ENCODE data around the gene MTARC2. TPM values are rescaled to one million over a fixed set of nuclear protein-coding genes. Genes with fewer than 3 reads are reported as not detected.

MTARC2 gene
- total and polyA plus RNA-seq, 2 of the 13 experiments (the other 11 are each of a cell fraction or from before 2014, with no cell fraction given) = 8.5 to 10.1 TPM

- Histone ChIP-seq H3K4me1 (ENCODE audit: insufficient read depth, low read length) (peaks cover 40% of the 10 kb centered on the region), H3K9me3 (ENCODE audit: low read length) (no peaks in the 10 kb centered on the region), H2AFZ (ENCODE audit: low read length) (no peak overlapping the region), H3K27me3 (ENCODE audit: control insufficient read depth in 1 of 2, insufficient read depth in 2 of 2, low read length in 2 of 2) (no peaks in the 10 kb centered on the region), H3K27ac (ENCODE audit: extremely low read length, insufficient read depth, low read length) (peak overlapping the region; percentile 7), H3K79me2 (ENCODE audit: insufficient read depth, low read length) (peaks cover 23% of the 10 kb centered on the region), H4K20me1 (ENCODE audit: insufficient read depth, low read length) (no peaks in the 10 kb centered on the region; the same call in 1 of the 2 replicates), H3K4me2 (ENCODE audit: low read depth, low read length) (no peak overlapping the region), H3K4me3 (replicated peaks in 1 of 3; ENCODE audit: insufficient read depth in 1 of 3, low read depth in 2 of 3, low read length in 3 of 3) (no peak overlapping the region), H3K36me3 (replicated peaks in 1 of 2; ENCODE audit: control insufficient read depth in 1 of 2, insufficient read depth in 2 of 2, low read length in 2 of 2) (peaks cover 2 to 8% of the 10 kb centered on the region in 2 experiments; a peak in 1 of 5 replicates), H3K9ac (ENCODE audit: insufficient read depth, low read depth, low read length) (no peak overlapping the region)
- intact Hi-C loops (cut with micrococcal nuclease; ENCODE audit: unreplicated experiment) (loop anchor here (5.0 kb wide), 1 partner anchor 1828 kb away; the partner anchor contains the start of gene MIA3), in situ Hi-C loops (cut with HindIII; ENCODE audit: extremely low pct_ligation_motif_present, low pct_unique_long_range_greater_than_20kb) (loop anchor here (10.0 to 25.0 kb wide), 2 partner anchors 252 to 515 kb away; partner anchors contain the start of genes MARK1 and RAB3GAP2)
- ChIA-PET POLR2A (no interaction called here), CTCF (ENCODE audit: low intra/inter-chr PET ratio, low total read pairs) (no interaction called here)
- BruUV-seq (replicated peaks) = TSS peak; percentile 47
- DNase-seq (ENCODE audit: low spot score) = peak; percentile 27
- 34% methylated on average over 2 of the region's 2 CpGs for WGBS (ENCODE audit: low lambda C conversion rate)
- peak; percentile 51 for FAIRE-seq
- ATAC-seq = no peak
- TF ChIP-seq, protein P1, sequence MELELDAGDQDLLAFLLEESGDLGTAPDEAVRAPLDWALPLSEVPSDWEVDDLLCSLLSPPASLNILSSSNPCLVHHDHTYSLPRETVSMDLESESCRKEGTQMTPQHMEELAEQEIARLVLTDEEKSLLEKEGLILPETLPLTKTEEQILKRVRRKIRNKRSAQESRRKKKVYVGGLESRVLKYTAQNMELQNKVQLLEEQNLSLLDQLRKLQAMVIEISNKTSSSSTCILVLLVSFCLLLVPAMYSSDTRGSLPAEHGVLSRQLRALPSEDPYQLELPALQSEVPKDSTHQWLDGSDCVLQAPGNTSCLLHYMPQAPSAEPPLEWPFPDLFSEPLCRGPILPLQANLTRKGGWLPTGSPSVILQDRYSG (CRISPR knock-in tag; IDR thresholded peaks at IDR 0.05) = no peak
- TF ChIP-seq, protein P2, sequence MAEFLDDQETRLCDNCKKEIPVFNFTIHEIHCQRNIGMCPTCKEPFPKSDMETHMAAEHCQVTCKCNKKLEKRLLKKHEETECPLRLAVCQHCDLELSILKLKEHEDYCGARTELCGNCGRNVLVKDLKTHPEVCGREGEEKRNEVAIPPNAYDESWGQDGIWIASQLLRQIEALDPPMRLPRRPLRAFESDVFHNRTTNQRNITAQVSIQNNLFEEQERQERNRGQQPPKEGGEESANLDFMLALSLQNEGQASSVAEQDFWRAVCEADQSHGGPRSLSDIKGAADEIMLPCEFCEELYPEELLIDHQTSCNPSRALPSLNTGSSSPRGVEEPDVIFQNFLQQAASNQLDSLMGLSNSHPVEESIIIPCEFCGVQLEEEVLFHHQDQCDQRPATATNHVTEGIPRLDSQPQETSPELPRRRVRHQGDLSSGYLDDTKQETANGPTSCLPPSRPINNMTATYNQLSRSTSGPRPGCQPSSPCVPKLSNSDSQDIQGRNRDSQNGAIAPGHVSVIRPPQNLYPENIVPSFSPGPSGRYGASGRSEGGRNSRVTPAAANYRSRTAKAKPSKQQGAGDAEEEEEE (CRISPR knock-in tag; IDR thresholded peaks at IDR 0.05; ENCODE audit: borderline replicate concordance) = no peak
- TF ChIP-seq ZBTB7B (CRISPR knock-in tag; IDR thresholded peaks at IDR 0.05) = no peak
- no peak for TF ChIP-seq THAP11 (CRISPR knock-in tag; IDR thresholded peaks at IDR 0.05)
- TF ChIP-seq, protein P3, sequence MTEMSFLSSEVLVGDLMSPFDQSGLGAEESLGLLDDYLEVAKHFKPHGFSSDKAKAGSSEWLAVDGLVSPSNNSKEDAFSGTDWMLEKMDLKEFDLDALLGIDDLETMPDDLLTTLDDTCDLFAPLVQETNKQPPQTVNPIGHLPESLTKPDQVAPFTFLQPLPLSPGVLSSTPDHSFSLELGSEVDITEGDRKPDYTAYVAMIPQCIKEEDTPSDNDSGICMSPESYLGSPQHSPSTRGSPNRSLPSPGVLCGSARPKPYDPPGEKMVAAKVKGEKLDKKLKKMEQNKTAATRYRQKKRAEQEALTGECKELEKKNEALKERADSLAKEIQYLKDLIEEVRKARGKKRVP (CRISPR knock-in tag; IDR thresholded peaks at IDR 0.05) = peak in 1 of 2 experiments; percentile 54; a peak in 2 of 4 replicates
- TF ChIP-seq HNF4G (IDR thresholded peaks at IDR 0.05; ENCODE audit: borderline replicate concordance, low read depth, low read length) = peak; percentile 48; the same call in 1 of the 2 replicates
- no peak for TF ChIP-seq HNF4G (CRISPR knock-in tag; IDR thresholded peaks at IDR 0.05; ENCODE audit: borderline replicate concordance, low read depth)
- TF ChIP-seq CEBPG (CRISPR knock-in tag; IDR thresholded peaks at IDR 0.05) = peak; percentile 93
- peak; percentile 64 for TF ChIP-seq PATZ1 (CRISPR knock-in tag; IDR thresholded peaks at IDR 0.05)
- TF ChIP-seq KDM1A (CRISPR knock-in tag; IDR thresholded peaks at IDR 0.05) = 0 out of 2 replicates have a peak, but pooled peaks have one; percentile 41
- TF ChIP-seq, protein P4, sequence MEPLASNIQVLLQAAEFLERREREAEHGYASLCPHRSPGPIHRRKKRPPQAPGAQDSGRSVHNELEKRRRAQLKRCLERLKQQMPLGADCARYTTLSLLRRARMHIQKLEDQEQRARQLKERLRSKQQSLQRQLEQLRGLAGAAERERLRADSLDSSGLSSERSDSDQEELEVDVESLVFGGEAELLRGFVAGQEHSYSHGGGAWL (CRISPR knock-in tag; IDR thresholded peaks at IDR 0.05) = no peak
- TF ChIP-seq, protein P5, sequence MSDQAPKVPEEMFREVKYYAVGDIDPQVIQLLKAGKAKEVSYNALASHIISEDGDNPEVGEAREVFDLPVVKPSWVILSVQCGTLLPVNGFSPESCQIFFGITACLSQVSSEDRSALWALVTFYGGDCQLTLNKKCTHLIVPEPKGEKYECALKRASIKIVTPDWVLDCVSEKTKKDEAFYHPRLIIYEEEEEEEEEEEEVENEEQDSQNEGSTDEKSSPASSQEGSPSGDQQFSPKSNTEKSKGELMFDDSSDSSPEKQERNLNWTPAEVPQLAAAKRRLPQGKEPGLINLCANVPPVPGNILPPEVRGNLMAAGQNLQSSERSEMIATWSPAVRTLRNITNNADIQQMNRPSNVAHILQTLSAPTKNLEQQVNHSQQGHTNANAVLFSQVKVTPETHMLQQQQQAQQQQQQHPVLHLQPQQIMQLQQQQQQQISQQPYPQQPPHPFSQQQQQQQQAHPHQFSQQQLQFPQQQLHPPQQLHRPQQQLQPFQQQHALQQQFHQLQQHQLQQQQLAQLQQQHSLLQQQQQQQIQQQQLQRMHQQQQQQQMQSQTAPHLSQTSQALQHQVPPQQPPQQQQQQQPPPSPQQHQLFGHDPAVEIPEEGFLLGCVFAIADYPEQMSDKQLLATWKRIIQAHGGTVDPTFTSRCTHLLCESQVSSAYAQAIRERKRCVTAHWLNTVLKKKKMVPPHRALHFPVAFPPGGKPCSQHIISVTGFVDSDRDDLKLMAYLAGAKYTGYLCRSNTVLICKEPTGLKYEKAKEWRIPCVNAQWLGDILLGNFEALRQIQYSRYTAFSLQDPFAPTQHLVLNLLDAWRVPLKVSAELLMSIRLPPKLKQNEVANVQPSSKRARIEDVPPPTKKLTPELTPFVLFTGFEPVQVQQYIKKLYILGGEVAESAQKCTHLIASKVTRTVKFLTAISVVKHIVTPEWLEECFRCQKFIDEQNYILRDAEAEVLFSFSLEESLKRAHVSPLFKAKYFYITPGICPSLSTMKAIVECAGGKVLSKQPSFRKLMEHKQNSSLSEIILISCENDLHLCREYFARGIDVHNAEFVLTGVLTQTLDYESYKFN (CRISPR knock-in tag; conservative IDR thresholded peaks at IDR 0.05) = 0 out of 2 replicates have a peak, but pooled peaks have one; percentile 13
Measured at GRCh38 chr1:220789532-220790147, 41.5 kb downstream of the MTARC2 start.

All from HepG2 (cell line).